H9 (cell line): ENCODE measurements around the gene SYT9. TPM values are rescaled to one million over a fixed set of nuclear protein-coding genes. Genes with fewer than 3 reads are reported as not detected.

Source experiments
- DNase-seq: peaks from one replicate; pipeline ENCODE4 v3.0.0-alpha.2; 2017
- H2AFZ ChIP-seq: one replicate; pipeline ENCODE4 v1.6.1; 2013; ENCODE audit warnings: mild to moderate bottlenecking, low read length, control low read depth, moderate library complexity
- H2AK5ac ChIP-seq: 2 replicates; pipeline ENCODE4 v1.6.1; 2013; ENCODE audit warnings: low read length, control low read depth, mixed read lengths; ENCODE audit not compliant: insufficient read length
- H2BK120ac ChIP-seq: one replicate; pipeline ENCODE4 v1.6.1; 2013; ENCODE audit warnings: low read depth, mild to moderate bottlenecking, low read length, control low read depth, inconsistent platforms; ENCODE audit not compliant: poor library complexity, severe bottlenecking
- H2BK12ac ChIP-seq: 2 replicates; pipeline ENCODE4 v1.6.1; 2013; ENCODE audit warnings: low read length, control low read depth, mixed read lengths, low read depth; ENCODE audit not compliant: insufficient read length
- H2BK15ac ChIP-seq: 2 replicates; pipeline ENCODE4 v1.6.1; 2013; ENCODE audit warnings: low read depth, low read length, control low read depth
- H2BK20ac ChIP-seq: one replicate; pipeline ENCODE4 v1.6.1; 2013; ENCODE audit warnings: low read depth, mild to moderate bottlenecking, low read length, control low read depth, inconsistent platforms; ENCODE audit not compliant: poor library complexity, severe bottlenecking
- H2BK5ac ChIP-seq: 2 replicates; pipeline ENCODE4 v1.6.1; 2013; ENCODE audit warnings: low read length, control low read depth, mixed read lengths; ENCODE audit not compliant: insufficient read length
- H3K14ac ChIP-seq: 2 replicates; pipeline ENCODE4 v1.6.1; 2013; ENCODE audit warnings: low read length, control low read depth; ENCODE audit not compliant: insufficient read depth
- H3K18ac ChIP-seq: 2 replicates; pipeline ENCODE4 v1.6.1; 2013; ENCODE audit warnings: low read depth, mild to moderate bottlenecking, mixed read lengths, low read length, control low read depth; ENCODE audit not compliant: insufficient read length
- H3K23ac ChIP-seq: 2 replicates; pipeline ENCODE4 v1.6.1; 2013; ENCODE audit warnings: low read length, control low read depth, mixed read lengths, low read depth; ENCODE audit not compliant: insufficient read length
- H3K23me2 ChIP-seq: 2 replicates; pipeline ENCODE4 v1.6.1; 2013; ENCODE audit warnings: low read depth, mild to moderate bottlenecking, mixed read lengths, low read length, control low read depth; ENCODE audit not compliant: insufficient read length, poor library complexity, severe bottlenecking
- H3K27ac ChIP-seq: 2 replicates; pipeline ENCODE4 v1.5.1; 2013; ENCODE audit warnings: low read length, control low read depth, mixed read lengths, low read depth; ENCODE audit not compliant: insufficient read length
- H3K27me3 ChIP-seq: 2 replicates; pipeline ENCODE4 v1.6.1; 2013; ENCODE audit warnings: low read length, control low read depth, inconsistent platforms; ENCODE audit not compliant: insufficient read depth
- H3K4ac ChIP-seq: 2 replicates; pipeline ENCODE4 v1.6.1; 2013; ENCODE audit warnings: low read depth, mild to moderate bottlenecking, control low read depth, inconsistent platforms, low read length, moderate library complexity
- H3K4me1 ChIP-seq: 2 replicates; pipeline ENCODE4 v1.6.1; 2013; ENCODE audit warnings: low read length, control low read depth, inconsistent platforms; ENCODE audit not compliant: insufficient read depth
- H3K4me2 ChIP-seq: 2 replicates; pipeline ENCODE4 v1.6.1; 2013; ENCODE audit warnings: low read length, control low read depth, mixed read lengths; ENCODE audit not compliant: insufficient read length, insufficient read depth
- H3K56ac ChIP-seq: 2 replicates; pipeline ENCODE4 v1.6.1; 2013; ENCODE audit warnings: low read depth, mild to moderate bottlenecking, mixed read lengths, low read length, control low read depth; ENCODE audit not compliant: insufficient read length
- H3K79me1 ChIP-seq: 2 replicates; pipeline ENCODE4 v1.6.1; 2013; ENCODE audit warnings: low read depth, mild to moderate bottlenecking, moderate library complexity, low read length, control low read depth, inconsistent platforms; ENCODE audit not compliant: insufficient read depth, poor library complexity, severe bottlenecking
- H3K79me2 ChIP-seq: 2 replicates; pipeline ENCODE4 v1.6.1; 2013; ENCODE audit warnings: low read length, control low read depth, inconsistent platforms; ENCODE audit not compliant: insufficient read depth
- H3K9ac ChIP-seq: 2 replicates; pipeline ENCODE4 v1.6.1; 2013; ENCODE audit warnings: low read length, control low read depth, mixed read lengths; ENCODE audit not compliant: insufficient read length; ENCODE audit errors: extremely low read depth
- H3K9me3 ChIP-seq: one replicate; pipeline ENCODE4 v1.6.1; 2013; ENCODE audit warnings: low read depth, low read length, inconsistent platforms; ENCODE audit not compliant: control insufficient read depth
- H3T11ph ChIP-seq: one replicate; pipeline ENCODE4 v1.6.1; 2013; ENCODE audit warnings: mild to moderate bottlenecking, low read length, control low read depth, inconsistent platforms
- H4K20me1 ChIP-seq: one replicate; pipeline ENCODE4 v1.6.1; 2013; ENCODE audit not compliant: control insufficient read depth, insufficient read length, insufficient read depth
- H4K5ac ChIP-seq: 2 replicates; pipeline ENCODE4 v1.6.1; 2013; ENCODE audit warnings: low read depth, mild to moderate bottlenecking, mixed read lengths, low read length, control low read depth; ENCODE audit not compliant: insufficient read length
- H4K8ac ChIP-seq: replicated peaks from 2 replicates; pipeline ENCODE4 v1.6.1; 2013; ENCODE audit warnings: low read length, control low read depth, mixed read lengths, low read depth; ENCODE audit not compliant: insufficient read length
- H4K91ac ChIP-seq: 2 replicates; pipeline ENCODE4 v1.6.1; 2013; ENCODE audit warnings: low read depth, mild to moderate bottlenecking, moderate library complexity, mixed read lengths, low read length, control low read depth; ENCODE audit not compliant: insufficient read length
- H3K27ac Mint-ChIP-seq, 3 experiments: 2 replicates in 2 of 3; 3 replicates in 1 of 3; pipeline ENCODE4 v1.8.0; 2020 to 2021; ENCODE audit warnings: mixed read lengths in 3 of 3, mild to moderate bottlenecking in 1 of 3, moderate library complexity in 1 of 3
- H3K27me3 Mint-ChIP-seq: 2 replicates; pipeline ENCODE4 v1.8.0; 2021; ENCODE audit warnings: low read depth, mild to moderate bottlenecking, moderate library complexity, mixed read lengths
- H3K36me3 Mint-ChIP-seq, 3 experiments: 2 replicates in 2 of 3; 3 replicates in 1 of 3; pipeline ENCODE4 v1.8.0; 2020 to 2021; ENCODE audit warnings: low read depth in 3 of 3, mixed read lengths in 3 of 3; ENCODE audit not compliant: insufficient read depth in 1 of 3
- H3K4me1 Mint-ChIP-seq, 2 experiments: 2 replicates each; pipeline ENCODE4 v1.8.0; 2020; ENCODE audit warnings: mixed read lengths in 2 of 2
- H3K4me3 Mint-ChIP-seq, 2 experiments: 2 replicates in 1 of 2; 3 replicates in 1 of 2; pipeline ENCODE4 v1.8.0; 2020 to 2021; ENCODE audit warnings: mild to moderate bottlenecking in 2 of 2, mixed read lengths in 2 of 2, moderate library complexity in 1 of 2
- H3K9me3 Mint-ChIP-seq, 2 experiments: 2 replicates in 1 of 2; 3 replicates in 1 of 2; pipeline ENCODE4 v1.8.0; 2020; ENCODE audit warnings: mild to moderate bottlenecking in 2 of 2, mixed read lengths in 2 of 2, moderate library complexity in 1 of 2
- CTCF ChIP-seq: fragments of 200-600 bp; sonication (generic); conservative IDR thresholded peaks from 3 replicates; pipeline ENCODE4 v1.8.0; 2021; ENCODE audit warnings: antibody characterized with exemption, mild to moderate bottlenecking
- WGBS: extraction: QIAGEN DNeasy Blood & Tissue Kit; methylation state at CpG from one replicate; pipeline ENCODE4 v1.1.7; 2013; ENCODE audit warnings: missing lambda C conversion rate, low lambda C conversion rate, mixed read lengths; ENCODE audit not compliant: insufficient read length; ENCODE audit errors: extremely low coverage; 5-methylcytosine and 5-hydroxymethylcytosine counted together
- total RNA-seq: library from RNA; stranded (reverse); gene quantifications from 2 replicates; pipeline ENCODE4 v1.2.1, GENCODE V29; 2021

The SYT9 gene
- total RNA-seq, 1 experiment from 2014 or later: 0.63 TPM

GRCh38 chr11:7485186-7486097 lies 233.7 kb downstream of the SYT9 start, which contains the start of gene OLFML1:
Gene OLFML1 (plus strand): TSS chr11:7485506. CDS start chr11:7485876, 370 bp downstream.
- H3K14ac ChIP-seq: no peak within 1 kb of the TSS
- no peaks in the 10 kb centered on the region for H3K79me2 ChIP-seq
- TF ChIP-seq CTCF: no peak
- H4K20me1 ChIP-seq: no peaks in the 10 kb centered on the region
- no peak within 1 kb of the TSS for H3K4me2 ChIP-seq
- DNase-seq: no peak
- H3K27ac ChIP-seq: no peak within 1 kb of the TSS
- no peak within 1 kb of the TSS for H2AK5ac ChIP-seq
- no peaks in the 10 kb centered on the region for H3K9me3 Mint-ChIP-seq
- H3K18ac ChIP-seq: no peak within 1 kb of the TSS
- H2BK15ac ChIP-seq: no peak within 1 kb of the TSS
- no peaks in the 10 kb centered on the region; the same call in 1 of the 2 replicates for H3K4me1 ChIP-seq
- H2BK20ac ChIP-seq: no peak within 1 kb of the TSS
- H2BK12ac ChIP-seq: no peak within 1 kb of the TSS
- no peak within 1 kb of the TSS for H4K5ac ChIP-seq
- H2BK120ac ChIP-seq: no peak within 1 kb of the TSS
- no peaks in the 10 kb centered on the region for H3K9me3 ChIP-seq
- no peak within 1 kb of the TSS; a peak in 1 of 5 replicates for H3K4me3 Mint-ChIP-seq
- no peaks in the 10 kb centered on the region for H3K23me2 ChIP-seq
- H3K27me3 Mint-ChIP-seq: no peaks in the 10 kb centered on the region
- H3K23ac ChIP-seq: no peak within 1 kb of the TSS
- no peaks in the 10 kb centered on the region for H3K79me1 ChIP-seq
- H3T11ph ChIP-seq: no peak within 1 kb of the TSS
- H3K27me3 ChIP-seq: no peaks in the 10 kb centered on the region
- H3K4ac ChIP-seq: no peak within 1 kb of the TSS
- no CpG with 5 or more reads among the region's 15 CpGs for WGBS
- no peak within 1 kb of the TSS for H4K8ac ChIP-seq
- H4K91ac ChIP-seq: no peak within 1 kb of the TSS
- H3K4me1 Mint-ChIP-seq: peaks cover 16 to 21% of the 10 kb centered on the region in 2 experiments
- no peak within 1 kb of the TSS for H2BK5ac ChIP-seq
- peak within 1 kb of the TSS in 1 of 3 experiments; percentile 63; a peak in 3 of 7 replicates for H3K27ac Mint-ChIP-seq
- no peaks in the 10 kb centered on the region for H3K36me3 Mint-ChIP-seq
- H2AFZ ChIP-seq: no peak within 1 kb of the TSS
- H3K56ac ChIP-seq: no peak within 1 kb of the TSS
- H3K9ac ChIP-seq: no peak within 1 kb of the TSS
